WTC11 (cell line): Measurements from ENCODE around the gene ZNF37A.

ENCODE experiments used
- GRHL2 ChIP-seq: fragments of 250-450 bp; sonication (Bioruptor Pico); IDR thresholded peaks from 2 replicates; pipeline ENCODE4 v1.8.0; 2022; ENCODE audit warnings: mild to moderate bottlenecking, moderate library complexity; ENCODE audit not compliant: insufficient replicate concordance, severe bottlenecking
- MAX ChIP-seq: sonication (generic); formaldehyde crosslinking; IDR thresholded peaks from 2 replicates; pipeline ENCODE4 v1.8.0; 2022; ENCODE audit warnings: mild to moderate bottlenecking, missing genetic modification reagents
- NR3C1 ChIP-seq: sonication (generic); formaldehyde crosslinking; conservative IDR thresholded peaks from 2 replicates; pipeline ENCODE4 v1.8.1; 2023; ENCODE audit warnings: low read depth, mild to moderate bottlenecking, missing genetic modification reagents
- TP53 ChIP-seq: sonication (generic); formaldehyde crosslinking; IDR thresholded peaks from 2 replicates; pipeline ENCODE4 v1.8.1; 2023; ENCODE audit warnings: mild to moderate bottlenecking, missing genetic modification reagents
- TF ChIP-seq, protein P1 (sequence below): fragments of 200-600 bp; IDR thresholded peaks from 2 replicates; pipeline ENCODE4 v1.8.0; 2022; ENCODE audit warnings: antibody characterized with exemption
- TF ChIP-seq, protein P2 (sequence below): fragments of 250-450 bp; sonication (Bioruptor Pico); IDR thresholded peaks from 2 replicates; pipeline ENCODE4 v2.1.2; 2022; ENCODE audit warnings: mild to moderate bottlenecking, moderate library complexity

- TF ChIP-seq GRHL2 (CRISPR knock-in tag) (no peak), MAX (no peak), TP53 (CRISPR knock-in tag) (no peak), NR3C1 (CRISPR knock-in tag) (no peak)
- TF ChIP-seq, protein P1, sequence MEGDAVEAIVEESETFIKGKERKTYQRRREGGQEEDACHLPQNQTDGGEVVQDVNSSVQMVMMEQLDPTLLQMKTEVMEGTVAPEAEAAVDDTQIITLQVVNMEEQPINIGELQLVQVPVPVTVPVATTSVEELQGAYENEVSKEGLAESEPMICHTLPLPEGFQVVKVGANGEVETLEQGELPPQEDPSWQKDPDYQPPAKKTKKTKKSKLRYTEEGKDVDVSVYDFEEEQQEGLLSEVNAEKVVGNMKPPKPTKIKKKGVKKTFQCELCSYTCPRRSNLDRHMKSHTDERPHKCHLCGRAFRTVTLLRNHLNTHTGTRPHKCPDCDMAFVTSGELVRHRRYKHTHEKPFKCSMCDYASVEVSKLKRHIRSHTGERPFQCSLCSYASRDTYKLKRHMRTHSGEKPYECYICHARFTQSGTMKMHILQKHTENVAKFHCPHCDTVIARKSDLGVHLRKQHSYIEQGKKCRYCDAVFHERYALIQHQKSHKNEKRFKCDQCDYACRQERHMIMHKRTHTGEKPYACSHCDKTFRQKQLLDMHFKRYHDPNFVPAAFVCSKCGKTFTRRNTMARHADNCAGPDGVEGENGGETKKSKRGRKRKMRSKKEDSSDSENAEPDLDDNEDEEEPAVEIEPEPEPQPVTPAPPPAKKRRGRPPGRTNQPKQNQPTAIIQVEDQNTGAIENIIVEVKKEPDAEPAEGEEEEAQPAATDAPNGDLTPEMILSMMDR = no peak
- TF ChIP-seq, protein P2, sequence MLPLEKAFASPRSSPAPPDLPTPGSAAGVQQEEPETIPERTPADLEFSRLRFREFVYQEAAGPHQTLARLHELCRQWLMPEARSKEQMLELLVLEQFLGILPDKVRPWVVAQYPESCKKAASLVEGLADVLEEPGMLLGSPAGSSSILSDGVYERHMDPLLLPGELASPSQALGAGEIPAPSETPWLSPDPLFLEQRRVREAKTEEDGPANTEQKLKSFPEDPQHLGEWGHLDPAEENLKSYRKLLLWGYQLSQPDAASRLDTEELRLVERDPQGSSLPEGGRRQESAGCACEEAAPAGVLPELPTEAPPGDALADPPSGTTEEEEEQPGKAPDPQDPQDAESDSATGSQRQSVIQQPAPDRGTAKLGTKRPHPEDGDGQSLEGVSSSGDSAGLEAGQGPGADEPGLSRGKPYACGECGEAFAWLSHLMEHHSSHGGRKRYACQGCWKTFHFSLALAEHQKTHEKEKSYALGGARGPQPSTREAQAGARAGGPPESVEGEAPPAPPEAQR (CRISPR knock-in tag) = no peak
Observed at GRCh38 chr10:38127812-38128211, 33.7 kb downstream of the ZNF37A start.
